B cell (primary cell): Measurements from ENCODE around the gene LAIR2. TPM values are rescaled to one million over a fixed set of nuclear protein-coding genes. Genes with fewer than 3 reads are reported as not detected.

Experiments used
- ATAC-seq: fragments of 200-7000 bp; cut with Tn5 transposase; one replicate; pipeline ENCODE4 v1.10.0; 2021; ENCODE audit warnings: low read depth, mild to moderate bottlenecking, moderate number of reproducible peaks, moderate library complexity
- CTCF ChIA-PET: fragments of 350-600 bp; sonication (Branson Sonifier 250); formaldehyde crosslinking; loops from one replicate; lab custom pipeline; 2021; ENCODE audit warnings: antibody characterized with exemption, inconsistent platforms; lab: Charles Lee
- POLR2A ChIA-PET: fragments of 350-600 bp; sonication (Branson Sonifier 250); formaldehyde crosslinking; loops from one replicate; lab custom pipeline; 2021; ENCODE audit warnings: antibody characterized with exemption; lab: Charles Lee
- DNase-seq: peaks from one replicate; pipeline ENCODE4 v3.0.0; 2013
- H2AFZ ChIP-seq: 2 replicates; pipeline ENCODE4 v1.6.1; 2012; ENCODE audit warnings: mild to moderate bottlenecking, low read depth, low read length; ENCODE audit not compliant: insufficient read depth, poor library complexity, severe bottlenecking
- H3K27ac ChIP-seq, 2 donors: 1 replicate in 1 of 2; 2 replicates in 1 of 2; pipeline ENCODE4 v1.5.1; 2012 to 2013; ENCODE audit warnings: low read length in 2 of 2, mild to moderate bottlenecking in 2 of 2, moderate library complexity in 1 of 2
- H3K27me3 ChIP-seq, 4 experiments: fragments of 200-600 bp in 1 of 4; sonication (generic) in 1 of 4; replicated peaks in 1 of 4; 1 replicate in 2 of 4; 2 replicates in 2 of 4; pipeline versions ENCODE4 v1.6.1 to v1.7.0; 2013 to 2016; ENCODE audit warnings: low read length in 3 of 4, mild to moderate bottlenecking in 2 of 4, mixed read lengths in 1 of 4, moderate library complexity in 1 of 4; ENCODE audit not compliant: insufficient read depth in 4 of 4, control insufficient read depth in 3 of 4; ENCODE audit errors: control extremely low read depth in 1 of 4
- H3K36me3 ChIP-seq, 2 experiments: replicated peaks in 1 of 2; 1 replicate in 1 of 2; 2 replicates in 1 of 2; pipeline versions ENCODE4 v1.6.1 to v1.7.1; 2013; ENCODE audit warnings: low read length in 1 of 2; ENCODE audit not compliant: insufficient read depth in 2 of 2, control insufficient read depth in 1 of 2; ENCODE audit errors: control extremely low read depth in 1 of 2, extremely low read depth in 1 of 2
- H3K4me1 ChIP-seq, 2 donors: fragments of 200-600 bp in 1 of 2; sonication (generic) in 1 of 2; 1 replicate in 1 of 2; 2 replicates in 1 of 2; pipeline versions ENCODE4 v1.5.1 to v1.6.1; 2013 to 2017; ENCODE audit warnings: low read length in 2 of 2; ENCODE audit not compliant: control insufficient read depth in 2 of 2, insufficient read depth in 2 of 2
- H3K4me2 ChIP-seq: replicated peaks from 2 replicates; pipeline ENCODE3; 2012; ENCODE audit warnings: mild to moderate bottlenecking, low read depth, low read length; ENCODE audit not compliant: poor library complexity, severe bottlenecking
- H3K4me3 ChIP-seq, 5 experiments: fragments of 200-600 bp in 1 of 5; sonication (generic) in 1 of 5; 1 replicate in 3 of 5; 2 replicates in 2 of 5; pipeline versions ENCODE4 v1.5.1 to v1.7.0; 2011 to 2016; ENCODE audit warnings: low read length in 4 of 5, mild to moderate bottlenecking in 4 of 5, low read depth in 2 of 5, control low read depth in 1 of 5, moderate library complexity in 1 of 5; ENCODE audit not compliant: insufficient read depth in 1 of 5; ENCODE audit errors: control extremely low read depth in 1 of 5, extremely low read depth in 1 of 5
- H3K79me2 ChIP-seq: fragments of 200-600 bp; sonication (generic); one replicate; pipeline ENCODE4 v1.6.0; 2016; ENCODE audit warnings: low read length; ENCODE audit not compliant: control insufficient read depth, insufficient read depth
- H3K9ac ChIP-seq: fragments of 200-600 bp; sonication (generic); 2 replicates; pipeline ENCODE4 v1.6.1; 2017; ENCODE audit warnings: mild to moderate bottlenecking, low read length, moderate library complexity
- H3K9me3 ChIP-seq, 3 donors: one replicate each; pipeline versions ENCODE4 v1.6.1 to v1.7.1; 2013; ENCODE audit warnings: low read length in 2 of 3; ENCODE audit not compliant: control insufficient read depth in 2 of 3, insufficient read depth in 1 of 3; ENCODE audit errors: control extremely low read depth in 1 of 3
- H4K20me1 ChIP-seq: 2 replicates; pipeline ENCODE4 v1.6.0; 2012; ENCODE audit warnings: mild to moderate bottlenecking, low read length; ENCODE audit not compliant: insufficient read depth, control insufficient read depth, poor library complexity, severe bottlenecking
- H3K27ac Mint-ChIP-seq: one replicate; pipeline ENCODE4 v1.8.0; 2021; ENCODE audit warnings: mixed read lengths
- H3K27me3 Mint-ChIP-seq: one replicate; pipeline ENCODE4 v1.8.0; 2021; ENCODE audit warnings: mixed read lengths
- H3K4me1 Mint-ChIP-seq: one replicate; pipeline ENCODE4 v1.8.0; 2021; ENCODE audit warnings: mixed read lengths
- H3K4me3 Mint-ChIP-seq: one replicate; pipeline ENCODE4 v1.8.0; 2021; ENCODE audit warnings: mixed read lengths
- H3K9me3 Mint-ChIP-seq: one replicate; pipeline ENCODE4 v1.8.0; 2022; ENCODE audit warnings: mixed read lengths; ENCODE audit not compliant: insufficient read depth
- CTCF ChIP-seq: fragments of 200-600 bp; IDR thresholded peaks from one replicate; pipeline ENCODE4 v1.8.0; 2022; ENCODE audit warnings: antibody characterized with exemption, mild to moderate bottlenecking
- EZH2 ChIP-seq: IDR thresholded peaks from 2 replicates; pipeline ENCODE4 v1.6.1; 2012; ENCODE audit warnings: borderline replicate concordance, low read depth, mild to moderate bottlenecking, moderate library complexity, low read length; ENCODE audit not compliant: insufficient read depth, poor library complexity, severe bottlenecking
- WGBS: methylation state at CpG from one replicate; pipeline ENCODE4 v1.1.5; 2013; ENCODE audit warnings: missing lambda C conversion rate; ENCODE audit not compliant: insufficient coverage; 5-methylcytosine and 5-hydroxymethylcytosine counted together
- intact Hi-C: fragments of 100-400 bp; cut with micrococcal nuclease; formaldehyde crosslinking; loops from one replicate; pipeline ENCODE4 v1.10.0; 2022
- polyA plus RNA-seq: library from polyadenylated mRNA; depleted of rRNA; stranded (reverse); fragments of >200 nt; gene quantifications from 2 replicates; pipeline ENCODE4 v1.2.3, GENCODE V29; 2012
- total RNA-seq, 2 donors: library from RNA; stranded (reverse); fragments of 120-200 nt in 1 of 2; gene quantifications; 1 replicate in 1 of 2; 2 replicates in 1 of 2; pipeline versions ENCODE4 v1.2.3 to v1.2.4, GENCODE V29; 2013 to 2022

The LAIR2 gene
- total and polyA plus RNA-seq, 2 donors (not counting 1 experiment from before 2014, with no cell fraction given): not detected

DNA sequence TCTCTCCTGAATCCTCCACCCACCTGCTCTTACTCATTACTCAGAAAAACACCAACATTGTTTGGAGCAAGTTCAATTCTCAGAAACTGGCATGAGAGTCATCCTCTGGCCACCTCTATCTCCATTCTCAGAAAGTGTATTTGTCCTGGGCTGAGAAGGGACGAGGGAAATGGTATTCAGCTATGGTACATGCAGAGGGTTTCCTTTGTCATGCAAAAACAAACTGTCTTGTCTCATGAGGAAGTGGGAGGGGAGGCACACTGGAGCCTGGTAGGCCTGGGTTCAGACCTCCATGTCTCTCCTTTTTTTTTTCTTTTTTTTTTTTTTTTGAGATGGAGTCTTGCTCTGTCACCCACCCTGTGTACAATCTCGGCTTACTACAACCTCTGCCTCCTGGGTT lies 39.1 kb downstream of the LAIR2 start:
- Mint-ChIP-seq H3K4me3 (no peak overlapping the region), H3K4me1 (peaks cover 4% of the 10 kb centered on the region), H3K27ac (no peak overlapping the region), H3K27me3 (no peaks in the 10 kb centered on the region), H3K9me3 (no peaks in the 10 kb centered on the region)
- H3K36me3 ChIP-seq: no peaks in the 10 kb centered on the region
- POLR2A ChIA-PET: interaction anchor here (0.7 kb wide), 1 partner anchor 28 kb away, joined by 4 read pairs; no protein-coding TSS in a partner anchor
- no peak overlapping the region for H2AFZ ChIP-seq
- no CpG with 5 or more reads among the region's 2 CpGs for WGBS
- TF ChIP-seq EZH2 (no peak), CTCF (no peak)
- no peak for ATAC-seq
- intact Hi-C loops: no loop called here
- peaks cover 0 to 4% of the 10 kb centered on the region in 2 donors for H3K4me1 ChIP-seq
- H3K4me2 ChIP-seq: no peak overlapping the region
- no peak for DNase-seq
- no peaks in the 10 kb centered on the region for H4K20me1 ChIP-seq
- CTCF ChIA-PET: no interaction called here
- H3K4me3 ChIP-seq: no peak overlapping the region
- H3K79me2 ChIP-seq: no peaks in the 10 kb centered on the region
- H3K27ac ChIP-seq: no peak overlapping the region
- no peaks in the 10 kb centered on the region for H3K27me3 ChIP-seq
- no peak overlapping the region for H3K9ac ChIP-seq
- H3K9me3 ChIP-seq: no peaks in the 10 kb centered on the region

- Histone ChIP-seq H4K20me1 (no peaks in the 10 kb centered on the region), H3K27ac (no peak overlapping the region), H3K4me3 (no peak overlapping the region), H2AFZ (no peak overlapping the region), H3K27me3 (peaks cover 0 to 5% (median 0%) of the 10 kb centered on the region in 4 experiments), H3K36me3 (no peaks in the 10 kb centered on the region), H3K9me3 (no peaks in the 10 kb centered on the region), H3K9ac (no peak overlapping the region), H3K4me1 (peaks cover 12 to 14% of the 10 kb centered on the region in 2 donors), H3K4me2 (no peak overlapping the region), H3K79me2 (no peaks in the 10 kb centered on the region)
- intact Hi-C loops: no loop called here
- 91% methylated on average over 16 of the region's 16 CpGs for WGBS
- H3K4me3 Mint-ChIP-seq: no peak overlapping the region
- peaks cover 14% of the 10 kb centered on the region for H3K4me1 Mint-ChIP-seq
- no peak for ATAC-seq
- peaks cover 14% of the 10 kb centered on the region for H3K27me3 Mint-ChIP-seq
- TF ChIP-seq EZH2: no peak
- TF ChIP-seq CTCF: no peak
- H3K9me3 Mint-ChIP-seq: no peaks in the 10 kb centered on the region
- ChIA-PET POLR2A (no interaction called here), CTCF (no interaction called here)
- no peak for DNase-seq
- H3K27ac Mint-ChIP-seq: no peak overlapping the region
Measured at GRCh38 chr19:54548806-54549205, 46.2 kb downstream of the LAIR2 start.
